Activated CD4-positive, CD25-positive, alpha-beta regulatory T cell (primary cell): ENCODE results near the gene C11orf68.
"Not testable (repeated sequence)": the region's sequence is repeated elsewhere in the genome, so short reads cannot be mapped to it uniquely, and the experiment has no call there.

Experiments
- DNase-seq, 4 experiments: peaks; one replicate each; lab custom pipeline; 2025; lab: John Stamatoyannopoulos, UW

The C11orf68 gene

DNA sequence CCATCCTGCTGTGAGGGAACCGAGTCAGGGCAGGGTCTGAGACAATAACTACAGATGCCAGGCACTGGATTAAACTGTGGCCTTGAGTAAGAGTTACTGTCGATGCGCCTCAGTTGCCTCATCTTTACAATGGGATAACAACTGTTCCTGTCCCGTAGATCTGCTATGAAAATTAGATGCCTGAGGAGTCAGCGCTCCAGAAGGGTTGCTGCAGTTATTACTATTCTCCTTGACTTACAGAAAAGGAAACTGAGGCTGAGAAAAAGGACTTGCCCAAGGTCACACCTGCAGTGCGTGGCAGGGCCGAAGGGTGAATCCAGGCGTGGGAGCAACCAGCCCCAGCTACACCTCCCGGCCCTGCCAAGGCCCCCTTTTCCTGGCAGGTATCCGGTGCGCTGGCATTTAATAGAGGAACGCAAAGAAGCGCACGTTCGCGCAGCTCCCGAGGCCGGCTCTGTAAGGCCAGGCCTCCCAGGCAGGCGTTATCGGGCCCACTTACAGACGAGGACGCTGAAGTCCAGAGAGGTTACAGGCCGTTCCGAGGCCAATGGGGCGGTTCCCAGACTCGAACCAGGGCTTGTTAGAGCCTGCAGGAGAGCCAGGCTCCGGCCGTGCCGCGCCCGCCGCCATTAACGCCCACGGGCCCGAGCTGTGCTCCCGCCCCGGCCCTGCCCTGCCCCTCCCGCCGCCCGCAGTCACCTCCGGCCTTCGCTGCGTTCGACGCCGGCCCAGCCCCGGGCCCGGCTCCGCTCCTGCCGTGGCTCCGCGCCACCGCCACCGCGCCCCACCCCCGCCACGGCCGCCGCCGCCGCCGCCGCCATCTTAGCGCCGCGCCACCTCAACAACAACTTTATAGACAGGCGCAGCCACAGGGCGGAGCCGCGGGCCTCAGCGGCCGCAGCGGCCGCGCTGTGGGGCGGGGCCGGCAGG, at the start of gene C11orf68:
Gene C11orf68, minus strand, starts transcription at position 852 of the 930 bp plus-strand sequence. Its CDS starts 31 bp downstream, at position 821.
- DNase-seq: no peak

DNA sequence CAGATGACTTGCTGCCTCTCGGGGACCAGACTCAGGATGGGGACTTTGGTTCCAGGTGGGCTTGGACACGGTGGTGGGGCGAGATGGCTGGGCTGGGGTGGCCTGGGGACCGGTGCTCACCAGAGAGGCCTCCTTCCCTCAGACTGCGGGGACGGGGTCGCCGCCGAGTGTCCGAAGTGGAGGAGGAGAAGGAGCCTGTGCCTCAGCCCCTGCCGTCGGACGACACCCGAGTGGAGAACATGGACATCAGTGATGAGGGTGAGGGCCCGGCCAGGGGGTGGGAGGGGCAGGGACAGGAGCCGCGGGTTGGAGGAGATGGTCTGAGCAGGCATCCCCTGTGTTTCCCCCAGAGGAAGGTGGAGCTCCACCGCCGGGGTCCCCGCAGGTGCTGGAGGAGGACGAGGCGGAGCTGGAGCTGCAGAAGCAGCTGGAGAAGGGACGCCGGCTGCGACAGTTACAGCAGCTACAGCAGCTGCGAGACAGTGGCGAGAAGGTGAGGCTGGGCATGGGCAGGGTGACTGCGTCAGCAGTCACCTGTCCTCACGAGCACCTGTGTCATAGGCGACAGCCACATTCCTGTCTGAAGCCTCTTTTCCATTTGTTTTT, 48.6 kb upstream of the C11orf68 start:
- no peak for DNase-seq

DNA sequence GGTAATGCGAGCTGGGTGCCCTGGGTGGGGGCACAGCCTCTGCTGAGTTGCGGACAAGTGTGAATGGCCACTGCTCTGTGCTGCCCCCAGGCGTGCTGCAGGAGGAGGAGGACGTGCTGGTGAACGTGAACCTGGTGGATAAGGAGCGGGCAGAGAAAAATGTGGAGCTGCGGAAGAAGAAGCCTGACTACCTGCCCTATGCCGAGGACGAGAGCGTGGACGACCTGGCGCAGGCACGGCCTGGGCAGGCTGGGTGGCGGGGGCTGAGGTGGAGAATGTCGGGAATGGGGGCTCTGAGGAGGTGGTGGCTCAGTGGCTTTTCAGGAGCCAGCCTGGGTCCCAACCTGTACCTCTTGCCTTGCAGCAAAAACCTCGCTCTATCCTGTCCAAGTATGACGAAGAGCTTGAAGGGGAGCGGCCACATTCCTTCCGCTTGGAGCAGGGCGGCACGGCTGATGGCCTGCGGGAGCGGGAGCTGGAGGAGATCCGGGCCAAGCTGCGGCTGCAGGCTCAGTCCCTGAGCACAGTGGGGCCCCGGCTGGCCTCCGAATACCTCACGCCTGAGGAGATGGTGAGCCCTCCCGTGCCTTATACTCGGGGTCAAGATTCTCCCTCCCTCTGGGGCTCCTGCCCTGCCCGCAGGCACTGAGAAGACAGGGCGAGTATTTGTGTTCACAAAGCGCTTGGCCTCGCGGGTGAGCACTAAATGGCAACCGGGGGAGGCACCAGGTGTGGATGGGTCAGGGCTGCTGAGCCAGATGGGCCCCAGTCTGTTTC, 47.3 kb upstream of the C11orf68 start:
- DNase-seq: no peak

DNA sequence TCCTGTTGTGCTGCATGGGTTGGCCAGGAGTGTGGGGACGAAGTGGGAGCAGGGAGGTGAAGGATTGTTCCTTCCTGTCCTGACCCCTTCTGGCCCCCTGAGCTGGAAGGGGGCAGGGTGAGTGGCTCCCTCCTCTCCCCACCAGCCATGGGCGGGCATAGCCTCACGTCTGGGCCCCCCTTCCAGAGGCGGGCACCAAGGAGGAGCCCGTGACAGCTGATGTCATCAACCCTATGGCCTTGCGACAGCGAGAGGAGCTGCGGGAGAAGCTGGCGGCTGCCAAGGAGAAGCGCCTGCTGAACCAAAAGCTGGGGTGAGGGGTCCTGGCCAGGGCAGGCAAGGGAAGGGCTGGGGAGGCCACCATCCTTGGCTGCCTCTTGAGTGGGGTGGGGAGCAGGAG, 46.0 kb upstream of the C11orf68 start:
- no peak for DNase-seq

DNA sequence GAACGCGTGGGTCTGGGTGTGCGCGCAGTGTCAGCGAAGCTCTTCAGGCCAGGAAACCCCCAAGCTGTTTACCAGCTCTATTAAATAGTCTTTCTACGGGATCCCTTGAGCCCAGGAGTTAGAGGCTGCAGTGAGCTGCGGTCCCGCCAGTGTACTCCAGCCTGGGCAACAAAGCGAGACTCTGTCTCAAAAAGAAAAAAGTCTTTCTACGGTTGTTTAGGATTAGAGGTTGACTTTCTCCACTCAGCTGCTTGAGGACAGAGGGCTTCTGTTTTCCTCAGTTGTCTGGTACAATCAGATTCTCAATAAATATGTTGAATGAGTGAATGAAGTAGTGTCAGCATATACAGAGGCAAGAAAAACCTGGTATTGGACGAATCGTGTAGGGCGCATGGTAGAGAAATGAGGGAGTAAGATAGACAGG, 43.3 kb upstream of the C11orf68 start:
- DNase-seq: no peak

DNA sequence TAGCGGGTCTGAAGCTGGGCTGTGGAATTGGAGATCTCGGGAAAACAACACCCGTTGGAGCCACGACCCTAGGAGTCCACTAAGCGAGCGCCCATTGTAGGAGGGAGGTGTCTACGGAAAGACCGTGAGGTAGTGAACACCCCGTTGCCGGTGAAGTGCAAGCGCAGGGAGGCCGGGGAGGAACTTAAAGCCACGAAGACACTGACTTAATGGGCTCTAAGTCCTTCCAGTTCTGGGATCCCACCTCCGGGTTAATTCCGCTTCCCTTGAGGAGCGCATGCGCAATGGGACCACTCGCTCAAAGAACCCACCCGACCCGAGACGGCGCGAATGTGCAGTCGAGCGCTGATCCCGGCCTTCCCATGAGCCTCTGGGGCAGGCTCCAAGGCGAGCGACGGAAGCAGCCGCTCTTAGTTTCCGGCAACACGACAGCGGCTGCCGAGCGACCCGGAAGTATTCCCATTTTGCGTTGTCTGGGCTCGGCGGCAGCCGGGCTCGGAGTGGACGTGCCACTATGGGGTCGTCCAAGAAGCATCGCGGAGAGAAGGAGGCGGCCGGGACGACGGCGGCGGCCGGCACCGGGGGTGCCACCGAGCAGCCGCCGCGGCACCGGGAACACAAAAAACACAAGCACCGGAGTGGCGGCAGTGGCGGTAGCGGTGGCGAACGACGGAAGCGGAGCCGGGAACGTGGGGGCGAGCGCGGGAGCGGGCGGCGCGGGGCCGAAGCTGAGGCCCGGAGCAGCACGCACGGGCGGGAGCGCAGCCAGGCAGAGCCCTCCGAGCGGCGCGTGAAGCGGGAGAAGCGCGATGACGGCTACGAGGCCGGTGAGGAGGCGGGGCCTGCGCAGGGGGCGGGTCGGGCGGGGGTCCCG, 42.6 kb upstream of the C11orf68 start, which contains the start of gene SART1:
Gene SART1, plus strand, starts transcription at position 468 of the 874 bp plus-strand sequence. Its CDS starts 47 bp downstream, at position 515.
- peak; percentile 79 to 89 (median 86) for DNase-seq

DNA sequence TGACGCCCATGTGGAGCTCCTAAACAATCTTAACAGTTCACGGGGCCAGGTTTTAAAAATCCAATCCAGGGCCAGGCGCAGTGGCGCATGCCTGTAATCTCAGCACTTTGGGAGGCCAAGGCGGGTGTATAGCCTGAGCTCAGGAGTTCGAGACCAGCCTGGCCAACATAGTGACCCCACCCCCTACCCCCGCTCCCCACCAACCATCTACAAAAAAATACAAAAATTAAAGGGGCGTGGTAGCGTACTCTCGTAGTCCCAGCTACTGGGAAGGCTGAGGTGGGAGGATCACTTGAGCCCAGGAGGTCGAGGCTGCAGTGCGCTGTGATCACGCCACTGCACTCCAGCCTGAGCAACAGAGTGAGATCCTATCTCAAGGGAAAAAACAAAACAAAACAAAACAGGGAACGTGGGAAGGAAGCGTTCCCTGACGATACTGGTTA, 42.0 kb upstream of the C11orf68 start:
- no peak for DNase-seq

DNA sequence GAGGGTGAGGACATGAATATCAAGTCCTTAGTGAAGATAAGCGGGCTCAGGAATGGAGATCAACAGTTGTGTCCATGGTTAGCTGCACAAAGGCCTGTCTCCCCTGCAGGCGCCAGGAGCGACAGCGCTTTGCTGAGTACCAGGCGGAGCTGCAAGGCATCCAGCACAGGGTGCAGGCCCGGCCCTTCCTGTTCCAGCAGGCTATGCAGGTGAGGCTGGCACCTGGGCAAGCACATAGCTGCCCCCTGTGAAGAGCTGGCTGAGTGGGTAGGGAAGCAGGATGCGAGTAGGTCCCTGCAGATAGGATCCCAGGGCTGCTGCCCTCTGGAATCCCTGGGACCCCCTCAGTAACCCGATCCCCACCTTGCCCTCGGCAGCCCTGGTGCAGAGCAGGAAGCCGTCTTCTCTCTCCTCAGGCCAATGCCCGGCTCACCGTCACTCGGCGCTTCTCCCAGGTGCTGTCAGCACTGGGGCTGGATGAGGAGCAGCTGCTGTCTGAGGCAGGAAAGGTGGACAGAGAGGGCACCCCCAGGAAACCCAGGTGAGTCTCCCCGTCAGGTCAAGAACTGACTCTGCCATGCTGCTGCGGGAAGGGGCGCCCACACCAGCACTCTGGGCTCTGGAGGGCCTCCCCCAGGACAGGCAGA, 40.0 kb upstream of the C11orf68 start:
- no peak for DNase-seq

DNA sequence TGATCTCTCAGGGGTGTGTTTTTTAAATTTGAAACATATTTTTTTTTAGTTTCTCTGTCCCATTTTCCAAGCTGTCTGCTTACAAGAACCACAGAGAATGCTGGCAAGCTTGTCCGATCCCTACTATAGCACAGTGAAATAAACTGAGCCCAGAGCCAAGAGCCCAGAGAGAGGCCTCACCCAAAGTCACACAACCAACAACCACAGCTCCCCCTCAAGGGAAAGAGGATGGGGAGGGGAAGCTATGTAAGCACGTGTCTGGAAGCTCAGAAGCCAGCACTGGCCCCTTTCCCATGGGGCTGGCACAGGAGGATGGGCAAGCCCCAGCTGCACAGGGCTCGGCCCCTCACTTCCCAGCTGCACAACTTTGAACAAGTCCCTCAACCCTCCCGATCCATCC, 39.4 kb upstream of the C11orf68 start:
- no peak for DNase-seq

DNA sequence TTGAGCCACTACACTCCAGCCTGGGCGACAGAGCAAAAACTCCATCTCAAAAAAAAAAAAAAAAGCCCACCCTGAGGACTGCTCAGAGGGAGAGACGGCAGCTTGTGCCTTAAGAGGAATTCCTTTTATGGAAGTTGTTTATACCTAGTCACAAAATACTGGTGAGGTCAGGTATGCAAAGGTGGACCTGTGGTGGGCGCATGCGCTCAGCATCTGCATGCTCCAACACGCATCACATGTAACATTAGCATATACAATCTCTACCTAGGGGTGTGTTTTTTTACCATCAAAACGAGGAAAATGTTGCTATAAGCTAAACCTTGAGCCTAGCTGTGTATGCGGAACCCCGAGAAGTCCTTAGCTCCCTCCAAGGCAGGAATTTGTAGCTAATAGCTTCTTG, 35.9 kb upstream of the C11orf68 start:
- DNase-seq: no peak

DNA sequence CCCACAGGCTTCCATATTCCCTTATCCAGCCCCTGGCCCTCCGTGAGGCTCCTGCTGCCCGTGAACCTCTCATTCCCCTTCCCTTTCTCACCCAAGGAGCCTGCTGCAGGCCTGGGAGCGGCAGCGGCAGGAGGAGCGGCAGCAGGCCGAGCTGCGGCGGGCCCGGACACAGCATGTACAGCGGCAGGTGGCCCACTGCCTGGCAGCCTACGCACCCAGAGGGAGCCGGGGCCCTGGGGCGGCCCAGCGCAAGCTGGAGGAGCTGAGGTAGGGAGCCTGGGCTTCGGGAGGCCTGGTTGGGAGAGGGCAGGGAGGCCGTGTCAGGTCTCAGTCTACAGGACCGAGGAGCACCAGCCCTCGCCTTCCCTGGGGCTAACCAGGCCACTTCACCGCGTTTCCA, 34.6 kb upstream of the C11orf68 start:
- no peak for DNase-seq

DNA sequence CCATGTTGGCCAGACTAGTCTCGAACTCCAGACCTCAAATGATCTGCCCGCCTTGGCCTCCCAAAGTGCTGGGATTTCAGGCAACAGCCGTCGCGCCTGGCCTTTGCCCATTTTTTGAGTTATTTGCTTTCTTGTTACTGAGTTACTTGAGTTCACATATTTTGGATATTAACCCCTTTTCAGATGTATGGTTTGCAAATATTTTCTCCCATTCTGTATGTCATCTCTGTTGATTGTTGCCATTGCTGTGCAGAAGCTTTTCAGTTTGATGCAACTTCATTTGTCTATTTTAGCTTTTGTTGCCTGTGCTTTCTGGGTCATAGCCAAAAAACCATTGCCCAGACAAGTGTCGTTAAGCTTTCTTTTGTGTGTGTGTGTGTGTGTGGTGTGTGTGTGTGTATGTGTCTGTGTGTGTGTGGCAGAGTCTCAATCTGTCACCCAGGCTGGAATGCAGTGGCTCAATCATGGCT, 33.2 kb upstream of the C11orf68 start:
- no peak for DNase-seq

DNA sequence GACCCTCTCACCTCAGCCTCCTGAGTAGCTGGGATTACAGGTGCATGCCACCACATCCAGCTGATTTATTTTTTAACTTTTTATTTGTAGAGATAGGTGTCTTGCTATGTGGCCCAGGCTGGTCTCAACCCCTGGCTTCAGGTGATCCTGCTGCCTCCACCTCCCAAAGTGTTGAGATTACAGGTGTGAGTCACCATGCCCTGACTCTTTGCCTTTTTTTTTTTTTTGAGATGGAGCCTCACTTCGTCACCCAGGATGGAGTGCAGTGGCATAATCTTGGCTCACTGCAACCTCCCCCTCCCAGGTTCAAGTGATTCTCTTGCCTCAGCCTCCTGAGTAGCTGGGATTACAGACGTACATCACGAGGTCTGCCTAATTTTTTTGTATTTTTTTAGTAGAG, 32.8 kb upstream of the C11orf68 start:
- not testable (repeated sequence) for DNase-seq

DNA sequence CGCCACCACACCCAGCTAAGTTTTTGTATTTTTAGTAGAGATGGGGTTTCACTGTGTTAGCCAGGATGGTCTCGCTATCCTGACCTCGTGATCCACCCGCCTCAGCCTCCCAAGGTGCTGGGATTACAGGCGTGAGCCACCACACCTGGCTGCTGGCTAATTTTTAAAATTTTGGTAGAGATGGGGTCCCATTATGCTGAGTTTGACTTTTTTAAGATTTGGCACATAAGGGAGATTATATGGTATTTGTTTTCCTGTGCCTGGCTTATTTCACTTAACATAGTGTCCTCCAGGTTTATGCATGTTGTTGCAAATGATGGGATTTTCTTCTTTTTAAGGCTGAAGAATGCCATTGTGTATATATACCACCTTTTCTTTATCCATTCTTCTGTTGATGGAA, 31.8 kb upstream of the C11orf68 start:
- DNase-seq: not testable (repeated sequence)

DNA sequence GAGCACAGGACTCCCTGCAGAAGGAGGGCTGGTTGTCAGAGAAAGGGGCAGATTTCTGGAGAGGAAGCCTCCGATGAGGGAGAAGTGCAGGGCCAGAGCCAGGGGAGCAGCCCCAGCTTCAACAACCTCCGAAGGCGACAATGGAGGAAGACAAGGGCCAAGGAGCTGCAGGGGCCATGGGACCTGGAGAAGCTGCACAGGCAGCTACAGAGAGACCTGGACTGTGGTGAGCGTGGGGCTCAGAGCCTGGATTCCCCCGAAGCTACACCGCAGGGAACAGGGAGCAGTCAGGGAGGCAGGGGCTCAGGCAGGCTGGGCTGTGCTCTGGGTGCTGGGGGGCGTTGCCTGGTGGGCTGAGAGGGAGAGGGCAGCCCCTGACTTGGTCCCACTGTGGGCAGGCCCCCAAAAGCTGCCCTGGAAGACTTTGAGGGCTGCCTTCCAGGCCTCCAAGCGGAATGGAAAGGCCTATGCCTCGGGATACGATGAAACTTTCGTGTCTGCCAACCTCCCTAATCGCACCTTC, 28.8 kb upstream of the C11orf68 start:
- DNase-seq: no peak

DNA sequence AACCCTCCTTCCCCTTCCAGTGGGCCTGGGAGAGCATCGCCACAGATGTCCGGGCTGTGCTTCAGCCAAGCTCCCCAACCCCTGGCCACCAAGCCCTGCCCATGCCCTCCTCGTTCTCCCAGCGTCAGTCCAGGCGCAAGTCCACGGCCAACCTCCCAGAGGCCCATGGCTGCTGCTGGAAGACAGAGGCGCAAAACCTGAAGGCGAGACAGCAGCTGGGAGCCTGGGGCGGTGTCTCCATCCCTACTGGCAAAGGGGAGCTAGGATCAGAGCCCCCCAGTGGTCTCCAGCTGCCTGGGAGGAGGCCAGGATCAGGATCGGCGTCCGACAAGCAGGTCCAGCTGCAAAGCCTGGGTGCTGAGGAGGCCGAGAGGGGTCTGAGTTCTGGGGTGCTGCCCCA, 28.3 kb upstream of the C11orf68 start:
- no peak for DNase-seq

DNA sequence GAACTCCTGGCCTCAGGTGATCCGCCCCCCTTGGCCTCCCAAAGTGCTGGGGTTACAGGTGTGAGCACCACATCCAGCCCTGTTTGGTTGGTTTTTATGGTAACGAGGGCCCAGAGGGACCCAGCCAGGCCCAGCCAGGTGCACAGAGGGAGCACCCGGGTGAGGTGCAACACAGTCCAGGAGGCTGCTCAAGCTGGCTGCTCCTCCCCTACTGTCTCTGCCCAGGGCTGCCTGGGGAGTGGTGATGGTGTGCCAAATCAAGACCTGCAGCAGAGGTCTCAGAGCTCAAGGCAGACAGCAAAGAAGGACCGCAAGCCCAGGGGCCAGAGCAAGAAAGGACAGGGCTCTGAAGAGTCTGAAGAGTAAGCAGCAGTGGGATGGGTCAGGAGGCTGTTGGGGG, 27.8 kb upstream of the C11orf68 start:
- no peak for DNase-seq

DNA sequence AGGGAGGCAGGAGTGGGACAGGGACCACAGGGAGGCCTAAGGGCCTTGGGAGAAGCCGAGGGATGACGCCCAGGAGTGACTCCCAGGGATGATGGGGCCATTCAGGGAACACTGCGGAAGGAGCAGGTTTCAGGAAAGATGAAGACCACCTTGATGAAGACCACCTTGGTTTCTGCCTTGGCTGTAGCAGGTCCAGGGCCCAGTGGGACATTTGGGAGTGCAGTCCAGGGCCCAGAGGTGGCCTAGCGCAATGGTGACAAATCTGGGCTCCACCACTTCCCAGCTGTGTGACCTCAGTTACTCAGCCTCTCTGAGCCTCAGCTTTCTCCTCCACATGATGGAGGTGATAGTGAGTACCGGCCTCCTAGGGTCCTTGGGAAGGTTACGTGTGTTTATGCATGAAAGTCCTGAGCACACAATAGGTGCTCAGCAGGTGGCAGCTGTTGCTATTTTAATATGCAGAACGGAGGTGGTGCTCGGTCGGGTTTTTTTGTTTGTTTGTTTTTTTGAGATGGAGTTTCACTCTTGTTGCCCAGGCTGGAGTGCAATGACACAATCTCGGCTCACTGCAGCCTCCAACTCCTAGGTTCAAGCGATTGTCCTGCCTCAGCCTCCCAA, 27.2 kb upstream of the C11orf68 start:
- DNase-seq: no peak

DNA sequence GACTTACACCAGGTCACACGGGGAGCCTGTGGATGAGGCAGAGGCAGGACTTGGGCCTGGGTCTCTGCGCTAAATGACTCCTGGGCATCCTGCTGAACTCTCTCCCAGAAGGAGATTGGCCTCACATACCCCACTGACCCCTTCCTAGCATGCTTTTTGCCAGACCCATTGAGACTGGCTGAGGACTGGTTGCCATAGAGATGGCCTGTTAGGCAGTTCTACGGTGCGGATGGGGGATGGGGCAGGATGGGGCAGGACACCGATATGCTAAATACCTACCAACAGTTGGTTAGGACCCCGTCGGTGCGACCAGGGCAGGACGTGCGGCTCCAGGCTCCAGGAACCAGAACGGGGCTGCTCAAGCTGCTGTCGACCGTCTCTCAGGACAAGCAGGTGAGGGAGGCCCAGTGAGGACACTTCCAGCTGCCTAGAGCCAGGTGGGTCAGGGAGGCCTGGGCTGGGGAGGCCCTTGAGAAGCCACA, 26.6 kb upstream of the C11orf68 start, which contains the start of gene TSGA10IP:
Gene TSGA10IP, plus strand, starts transcription at position 51 of the 482 bp plus-strand sequence. Its CDS starts 196 bp downstream, at position 247.
- no peak for DNase-seq

DNA sequence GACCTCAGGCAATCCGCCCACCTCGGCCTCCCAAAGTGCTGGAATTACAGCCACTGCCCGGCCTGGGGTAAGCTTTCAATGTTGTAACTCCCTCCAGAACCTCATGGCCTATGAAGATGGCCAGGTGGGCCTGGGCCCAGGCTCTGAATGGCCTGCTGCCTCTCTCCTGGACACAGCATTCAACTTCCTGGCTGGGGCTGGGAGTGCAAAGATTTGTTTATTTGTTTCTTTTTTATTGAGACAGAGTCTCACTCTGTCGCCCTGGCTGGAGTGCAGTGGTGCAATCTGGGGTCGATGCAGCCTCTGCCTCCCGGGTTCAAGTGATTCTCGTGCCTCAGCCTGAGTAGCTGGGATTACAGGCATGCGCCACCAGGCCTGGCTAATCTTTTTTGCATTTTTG, 25.9 kb upstream of the C11orf68 start:
- no peak for DNase-seq
